GM21360 (cell line): Measurements from ENCODE around the gene CRYAA.
"Not testable (repeated sequence)": the region's sequence is repeated elsewhere in the genome, so short reads cannot be mapped to it uniquely, and the experiment has no call there.

Experiments used
- ATAC-seq: cut with Tn5 transposase; IDR thresholded peaks from one replicate; pipeline ENCODE4 v1.9.1; 2021; ENCODE audit warnings: mild to moderate bottlenecking, moderate library complexity; ENCODE audit not compliant: unreplicated experiment

The CRYAA gene

GRCh38 chr21:43168708-43169107 is at the start of gene CRYAA:
Gene CRYAA, plus strand, starts transcription at chr21:43169008. Its CDS starts 92 bp downstream, at chr21:43169100.
- not testable (repeated sequence) for ATAC-seq

GRCh38 chr21:43130094-43130493 is 38.7 kb upstream of the CRYAA start:
- not testable (repeated sequence) for ATAC-seq

GRCh38 chr21:43134520-43134919 is 34.3 kb upstream of the CRYAA start:
- ATAC-seq = not testable (repeated sequence)

GRCh38 chr21:43138944-43139343 is 29.9 kb upstream of the CRYAA start:
- ATAC-seq = not testable (repeated sequence)

GRCh38 chr21:43141407-43141806 is 27.4 kb upstream of the CRYAA start:
- ATAC-seq = not testable (repeated sequence)

- ATAC-seq = not testable (repeated sequence)
Observed at GRCh38 chr21:43146637-43147036, 22.2 kb upstream of the CRYAA start.

- ATAC-seq = not testable (repeated sequence)
Observed at GRCh38 chr21:43147999-43148398, 20.8 kb upstream of the CRYAA start.

GRCh38 chr21:43149344-43149743 is 19.5 kb upstream of the CRYAA start:
- ATAC-seq = not testable (repeated sequence)

- not testable (repeated sequence) for ATAC-seq
Observed at GRCh38 chr21:43153601-43154000, 15.2 kb upstream of the CRYAA start.

- not testable (repeated sequence) for ATAC-seq
Observed at GRCh38 chr21:43159279-43160175, 9.3 kb upstream of the CRYAA start.

GRCh38 chr21:43161826-43162707 is 6.7 kb upstream of the CRYAA start:
- not testable (repeated sequence) for ATAC-seq

- not testable (repeated sequence) for ATAC-seq
Observed at GRCh38 chr21:43162708-43163205, 6.1 kb upstream of the CRYAA start.

GRCh38 chr21:43164823-43165222 is 4.0 kb upstream of the CRYAA start:
- ATAC-seq = not testable (repeated sequence)

- ATAC-seq = not testable (repeated sequence)
Observed at GRCh38 chr21:43165734-43166133, 3.1 kb upstream of the CRYAA start.

- not testable (repeated sequence) for ATAC-seq
Observed at GRCh38 chr21:43169230-43169886, 550 bp downstream of the CRYAA start.

GRCh38 chr21:43169891-43170290 is 1.1 kb downstream of the CRYAA start:
- not testable (repeated sequence) for ATAC-seq

GRCh38 chr21:43172812-43173211 is 4.0 kb downstream of the CRYAA start:
- ATAC-seq = not testable (repeated sequence)

GRCh38 chr21:43173438-43173837 is 4.6 kb downstream of the CRYAA start:
- not testable (repeated sequence) for ATAC-seq

- not testable (repeated sequence) for ATAC-seq
Observed at GRCh38 chr21:43173930-43174329, 5.1 kb downstream of the CRYAA start.

GRCh38 chr21:43174998-43175397 is 6.2 kb downstream of the CRYAA start:
- ATAC-seq = not testable (repeated sequence)
